ENCODE measurements around the gene CST11.
"Not testable (repeated sequence)": the region's sequence is repeated elsewhere in the genome, so short reads cannot be mapped to it uniquely, and the experiment has no call there.

CST11 gene

DNA sequence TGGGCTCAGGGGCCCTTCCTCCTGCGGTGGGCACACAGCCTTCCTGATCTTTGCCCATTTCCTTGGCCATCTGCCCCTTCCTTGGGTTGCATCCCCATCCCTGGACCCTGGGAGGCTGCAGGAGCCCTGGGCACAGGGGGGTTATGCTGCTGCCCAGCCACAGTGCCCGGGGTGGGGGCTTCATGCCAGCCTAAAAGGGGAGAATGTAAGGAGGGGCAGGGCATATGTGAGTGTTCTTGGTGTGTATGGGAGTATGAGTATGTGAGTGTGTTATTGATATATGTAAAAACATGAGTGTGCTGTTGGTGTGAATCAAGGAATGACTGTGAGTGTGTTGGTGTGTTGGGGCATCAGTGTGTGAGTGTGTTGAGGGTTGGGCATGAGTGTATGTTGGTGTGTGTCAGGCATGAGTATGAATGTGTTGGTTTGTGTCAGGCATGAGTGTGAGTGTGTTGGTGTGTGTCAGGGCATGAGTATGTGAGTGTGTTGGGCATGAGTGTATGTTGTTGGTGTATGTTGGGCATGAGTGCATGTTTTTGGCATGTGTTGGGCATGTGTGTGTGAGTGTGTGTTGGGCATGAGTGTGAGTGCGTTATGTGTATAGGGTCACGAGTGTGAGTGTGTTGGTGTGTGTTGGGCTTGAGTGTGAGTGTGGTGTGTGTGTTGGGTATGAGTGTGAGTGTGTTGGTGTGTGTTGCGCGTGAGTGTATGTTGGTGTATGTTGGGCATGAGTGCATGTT is 23.5 kb upstream of the CST11 start:
- DNase-seq (ENCODE audit: low spot score) = no peak
- in situ Hi-C loops (cut with MboI; ENCODE audit: low pct_unique_long_range_greater_than_20kb, low sequenced_read_pairs, unreplicated experiment) = no loop called here
- TF ChIP-seq, protein P1, sequence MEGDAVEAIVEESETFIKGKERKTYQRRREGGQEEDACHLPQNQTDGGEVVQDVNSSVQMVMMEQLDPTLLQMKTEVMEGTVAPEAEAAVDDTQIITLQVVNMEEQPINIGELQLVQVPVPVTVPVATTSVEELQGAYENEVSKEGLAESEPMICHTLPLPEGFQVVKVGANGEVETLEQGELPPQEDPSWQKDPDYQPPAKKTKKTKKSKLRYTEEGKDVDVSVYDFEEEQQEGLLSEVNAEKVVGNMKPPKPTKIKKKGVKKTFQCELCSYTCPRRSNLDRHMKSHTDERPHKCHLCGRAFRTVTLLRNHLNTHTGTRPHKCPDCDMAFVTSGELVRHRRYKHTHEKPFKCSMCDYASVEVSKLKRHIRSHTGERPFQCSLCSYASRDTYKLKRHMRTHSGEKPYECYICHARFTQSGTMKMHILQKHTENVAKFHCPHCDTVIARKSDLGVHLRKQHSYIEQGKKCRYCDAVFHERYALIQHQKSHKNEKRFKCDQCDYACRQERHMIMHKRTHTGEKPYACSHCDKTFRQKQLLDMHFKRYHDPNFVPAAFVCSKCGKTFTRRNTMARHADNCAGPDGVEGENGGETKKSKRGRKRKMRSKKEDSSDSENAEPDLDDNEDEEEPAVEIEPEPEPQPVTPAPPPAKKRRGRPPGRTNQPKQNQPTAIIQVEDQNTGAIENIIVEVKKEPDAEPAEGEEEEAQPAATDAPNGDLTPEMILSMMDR (IDR thresholded peaks at IDR 0.05; ENCODE audit: extremely low read depth, insufficient read depth, missing control alignments) = no peak

DNA sequence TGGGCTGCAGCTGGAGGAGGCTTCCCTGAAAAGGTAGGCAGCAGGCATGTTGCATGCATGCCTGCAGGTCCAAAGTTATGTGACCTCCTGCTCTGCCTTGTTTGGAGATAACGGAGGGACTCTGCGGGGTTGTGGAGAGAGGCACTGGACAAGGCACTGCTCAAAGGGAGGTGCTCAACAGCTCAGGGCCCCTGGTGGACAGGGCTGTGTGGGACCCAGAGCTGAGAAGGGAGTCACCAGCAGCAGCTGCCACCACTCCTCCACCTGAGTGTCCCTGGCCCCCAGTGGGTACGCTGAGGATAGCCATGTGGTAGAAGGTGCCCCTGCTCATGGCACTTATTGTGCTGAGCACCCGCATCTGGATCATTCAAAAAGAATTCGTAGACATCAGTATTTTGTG is 22.7 kb upstream of the CST11 start:
- no peak for DNase-seq (ENCODE audit: low spot score)
- TF ChIP-seq, protein P1 (IDR thresholded peaks at IDR 0.05; ENCODE audit: extremely low read depth, insufficient read depth, missing control alignments) = no peak
- in situ Hi-C loops (cut with MboI; ENCODE audit: low pct_unique_long_range_greater_than_20kb, low sequenced_read_pairs, unreplicated experiment) = no loop called here

DNA sequence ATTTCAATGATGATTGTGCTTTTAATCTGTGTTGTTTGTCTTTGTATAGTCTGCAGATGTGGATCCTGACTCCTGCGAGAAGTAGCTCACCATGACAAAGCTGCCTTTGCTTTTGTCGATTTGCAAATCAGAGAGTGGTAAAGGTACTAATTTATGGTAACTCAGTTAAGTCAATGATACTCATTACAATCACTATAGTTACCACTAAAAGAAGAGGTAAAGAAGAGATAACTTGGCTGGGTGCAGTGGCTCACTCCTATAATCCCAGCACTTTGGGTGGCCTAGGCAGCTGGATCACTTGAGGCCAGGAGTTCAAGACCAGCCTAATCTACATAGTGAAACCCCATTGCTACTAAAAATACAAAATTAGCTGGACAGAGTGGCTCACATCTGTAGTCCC is 20.6 kb upstream of the CST11 start:
- in situ Hi-C loops (cut with MboI; ENCODE audit: low pct_unique_long_range_greater_than_20kb, low sequenced_read_pairs, unreplicated experiment); DNase-seq (ENCODE audit: low spot score): not testable (repeated sequence)

DNA sequence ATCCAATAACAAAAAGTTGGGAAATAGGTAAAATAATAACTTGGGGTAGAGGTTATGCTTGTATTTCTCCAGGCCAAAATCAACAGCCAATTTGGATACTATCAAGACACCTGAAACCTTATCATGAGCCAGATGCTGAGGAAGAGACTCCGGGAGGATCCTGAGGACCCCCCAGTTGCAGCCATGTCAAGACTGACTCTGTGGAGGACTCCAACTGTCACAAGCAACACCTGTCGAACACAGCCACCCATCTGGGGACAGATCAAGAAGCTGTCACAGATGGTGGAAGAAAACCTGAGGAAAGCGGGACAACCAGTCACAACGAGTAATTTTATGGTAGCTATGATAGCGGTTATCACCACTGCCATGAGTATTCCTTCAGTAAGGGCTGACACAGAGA is 19.6 kb upstream of the CST11 start:
- DNase-seq (ENCODE audit: low spot score); in situ Hi-C loops (cut with MboI; ENCODE audit: low pct_unique_long_range_greater_than_20kb, low sequenced_read_pairs, unreplicated experiment): not testable (repeated sequence)

DNA sequence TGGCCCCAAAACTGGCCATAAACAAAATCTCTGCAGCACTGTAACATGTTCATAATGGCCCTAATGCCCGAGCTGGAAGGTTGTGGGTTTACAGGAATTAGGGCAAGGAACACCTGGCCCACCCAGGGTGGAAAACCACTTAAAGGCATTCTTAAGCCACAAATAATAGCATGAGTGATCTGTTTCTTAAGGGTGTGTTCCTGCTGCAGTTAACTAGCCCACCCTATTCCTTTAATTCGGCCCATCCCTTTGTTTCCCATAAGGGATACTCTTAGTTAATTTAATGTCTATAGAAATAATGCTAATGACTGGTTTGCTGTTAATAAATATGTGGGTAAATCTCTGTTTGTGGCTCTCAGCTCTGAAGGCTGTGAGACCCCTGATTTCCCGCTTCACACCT is 14.3 kb upstream of the CST11 start:
- DNase-seq (ENCODE audit: low spot score); in situ Hi-C loops (cut with MboI; ENCODE audit: low pct_unique_long_range_greater_than_20kb, low sequenced_read_pairs, unreplicated experiment): not testable (repeated sequence)

DNA sequence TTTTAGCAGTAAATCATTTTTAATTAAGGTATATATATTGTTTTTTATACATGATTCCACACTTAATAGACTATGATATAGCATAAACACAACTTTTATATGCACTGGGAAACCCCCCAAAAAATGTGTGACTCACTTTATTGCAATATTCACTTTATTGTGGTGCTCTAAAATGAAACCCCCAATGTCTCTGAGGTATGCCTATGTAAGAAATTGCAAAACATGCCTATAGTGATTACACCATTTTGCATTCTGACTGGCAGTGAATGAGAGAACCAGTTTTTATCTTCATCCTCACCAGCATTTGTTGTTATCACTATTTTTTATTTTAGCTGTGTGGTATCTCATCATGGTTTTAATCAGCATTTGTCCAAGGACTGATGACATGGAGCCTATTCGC is 8.5 kb upstream of the CST11 start:
- TF ChIP-seq, protein P1 (IDR thresholded peaks at IDR 0.05; ENCODE audit: extremely low read depth, insufficient read depth, missing control alignments) = no peak
- in situ Hi-C loops (cut with MboI; ENCODE audit: low pct_unique_long_range_greater_than_20kb, low sequenced_read_pairs, unreplicated experiment) = no loop called here
- DNase-seq (ENCODE audit: low spot score) = no peak

DNA sequence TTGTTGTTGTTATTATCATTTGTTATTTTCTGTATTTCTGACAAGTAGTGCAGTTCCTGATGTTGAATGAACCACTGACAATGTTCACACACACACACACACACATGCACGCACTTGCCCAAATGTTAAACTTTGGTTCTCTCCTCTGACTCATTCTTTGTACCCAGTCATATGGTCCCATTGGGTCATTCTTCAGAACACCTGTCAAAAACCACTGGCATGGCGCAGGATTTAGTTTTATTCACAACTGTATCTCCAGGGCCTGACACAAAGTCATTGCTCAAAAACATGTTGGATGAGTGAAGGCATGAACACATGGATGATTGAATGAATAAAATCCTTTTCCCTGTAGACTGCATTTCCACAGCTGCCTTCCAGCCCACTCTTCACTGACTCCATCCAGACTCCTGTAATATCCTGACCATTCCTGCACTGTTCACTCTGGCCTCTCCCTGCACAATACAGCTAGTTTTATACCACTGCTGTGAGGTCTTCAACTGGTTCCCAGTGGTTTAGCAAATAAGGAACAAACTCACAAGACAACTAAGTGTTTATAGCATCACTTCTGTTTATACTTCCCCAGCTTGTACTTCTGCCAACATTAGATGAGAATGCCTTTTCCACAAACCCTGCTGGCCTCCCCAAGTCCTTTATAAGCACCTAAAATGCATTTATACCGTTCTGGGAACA is 6.9 kb upstream of the CST11 start:
- TF ChIP-seq, protein P1 (IDR thresholded peaks at IDR 0.05; ENCODE audit: extremely low read depth, insufficient read depth, missing control alignments) = no peak
- in situ Hi-C loops (cut with MboI; ENCODE audit: low pct_unique_long_range_greater_than_20kb, low sequenced_read_pairs, unreplicated experiment) = no loop called here
- no peak for DNase-seq (ENCODE audit: low spot score)

DNA sequence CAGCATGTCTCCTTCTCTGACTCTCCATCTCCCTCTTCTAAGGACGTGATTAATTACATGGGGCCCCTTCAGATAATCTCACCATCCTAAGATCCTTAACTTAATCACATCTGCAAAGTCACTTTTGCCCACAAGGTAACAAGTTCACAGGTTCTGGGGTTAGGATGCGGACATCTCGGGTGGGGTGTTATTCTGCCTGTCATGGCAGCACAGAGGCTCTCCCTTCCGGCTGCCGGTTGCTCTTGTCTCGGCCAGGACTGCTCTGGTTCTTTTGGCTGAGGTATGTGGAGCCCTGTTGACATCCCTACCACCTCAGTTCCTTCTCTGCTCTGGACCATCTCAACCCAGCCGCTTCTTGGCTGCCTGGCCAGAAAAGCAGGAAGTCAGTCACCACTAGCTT is 4.2 kb upstream of the CST11 start:
- in situ Hi-C loops (cut with MboI; ENCODE audit: low pct_unique_long_range_greater_than_20kb, low sequenced_read_pairs, unreplicated experiment) = no loop called here
- DNase-seq (ENCODE audit: low spot score) = no peak
- TF ChIP-seq, protein P1 (IDR thresholded peaks at IDR 0.05; ENCODE audit: extremely low read depth, insufficient read depth, missing control alignments) = no peak
